HG02973 (cell line): ENCODE results near the gene NPBWR2.

Experiments used
- ATAC-seq: cut with Tn5 transposase; IDR thresholded peaks from one replicate; pipeline ENCODE4 v1.9.1; 2021; ENCODE audit warnings: moderate library complexity; ENCODE audit not compliant: unreplicated experiment

The NPBWR2 gene

DNA sequence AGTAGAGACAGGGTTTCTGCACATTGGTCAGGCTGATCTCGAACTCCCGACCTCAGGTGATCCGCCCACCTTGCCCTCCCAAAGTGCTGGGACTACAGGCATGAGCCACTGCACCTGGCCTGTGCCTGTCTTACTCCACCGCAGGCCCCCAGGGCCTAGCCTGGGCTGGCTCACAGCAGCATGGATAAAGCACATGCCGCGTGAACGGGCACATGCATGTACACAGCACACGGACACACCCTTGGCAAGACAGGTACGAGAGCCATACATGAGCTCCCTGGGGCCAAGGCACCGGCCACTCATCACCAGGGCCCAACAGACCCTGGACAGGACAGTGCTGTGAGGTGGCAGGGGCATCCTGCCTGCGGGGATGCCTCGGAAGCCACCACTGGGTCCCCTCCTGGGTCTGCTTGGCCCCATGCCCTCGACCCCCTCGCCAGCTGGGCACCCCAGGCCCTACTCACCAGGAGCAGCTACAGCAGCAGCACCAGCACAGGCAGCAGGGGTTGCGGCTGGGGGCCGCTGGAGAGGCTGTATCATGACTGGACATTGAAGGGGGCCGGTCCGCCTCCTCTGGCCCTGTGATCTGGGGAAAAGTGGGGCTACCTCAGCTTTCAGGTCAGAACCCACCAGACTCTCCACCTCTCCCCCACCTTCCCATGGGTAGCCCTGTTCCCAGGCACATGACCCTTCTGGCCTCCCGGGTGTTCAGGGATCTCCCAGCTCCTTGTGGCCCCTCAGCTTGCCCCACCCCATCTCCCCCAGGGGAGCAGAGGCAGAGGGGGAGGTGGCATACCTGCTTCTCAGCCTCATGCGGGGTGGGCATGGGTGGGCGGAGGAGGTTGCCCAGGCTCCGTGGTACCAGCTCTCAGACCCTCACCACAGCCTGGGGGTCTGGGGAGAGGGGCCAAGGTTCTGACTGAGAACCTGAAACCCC, 31.0 kb downstream of the NPBWR2 start:
- ATAC-seq = no peak

DNA sequence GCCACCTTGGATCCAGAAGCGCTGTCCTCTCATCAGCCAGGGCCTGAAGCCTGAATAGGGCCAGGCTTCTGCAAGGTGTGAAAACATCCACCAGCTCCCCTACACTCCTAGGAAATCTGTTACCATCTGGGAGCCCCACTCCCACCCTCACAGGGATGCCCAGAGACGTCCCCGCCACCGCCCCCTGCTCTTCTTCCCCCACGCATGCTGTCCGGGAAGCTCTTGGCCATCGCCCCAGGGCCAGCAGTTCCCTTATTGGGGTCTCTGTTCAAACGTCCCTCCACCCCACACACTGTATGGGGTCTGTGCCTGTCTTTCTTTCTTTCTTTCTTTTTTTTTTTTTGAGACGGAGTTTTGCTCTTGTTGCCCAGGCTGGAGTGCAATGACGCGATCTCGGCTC, 31.8 kb downstream of the NPBWR2 start:
- ATAC-seq = no peak

DNA sequence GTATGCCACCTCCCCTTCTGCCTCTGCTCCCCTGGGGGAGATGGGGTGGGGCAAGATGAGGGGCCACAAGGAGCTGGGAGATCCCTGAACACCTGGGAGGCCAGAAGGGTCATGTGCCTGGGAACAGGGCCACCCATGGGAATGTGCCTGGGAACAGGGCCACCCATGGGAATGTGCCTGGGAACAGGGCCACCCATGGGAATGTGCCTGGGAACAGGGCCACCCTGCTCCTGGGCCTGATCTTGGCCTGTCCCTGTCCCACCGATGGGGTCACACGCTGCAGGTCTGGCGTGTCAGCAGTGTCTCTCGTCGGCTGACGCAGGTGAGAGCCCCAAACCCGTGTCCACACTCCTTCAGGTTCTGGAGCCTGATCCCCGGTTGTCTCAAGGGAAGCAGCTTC, 32.4 kb downstream of the NPBWR2 start:
- ATAC-seq = no peak

DNA sequence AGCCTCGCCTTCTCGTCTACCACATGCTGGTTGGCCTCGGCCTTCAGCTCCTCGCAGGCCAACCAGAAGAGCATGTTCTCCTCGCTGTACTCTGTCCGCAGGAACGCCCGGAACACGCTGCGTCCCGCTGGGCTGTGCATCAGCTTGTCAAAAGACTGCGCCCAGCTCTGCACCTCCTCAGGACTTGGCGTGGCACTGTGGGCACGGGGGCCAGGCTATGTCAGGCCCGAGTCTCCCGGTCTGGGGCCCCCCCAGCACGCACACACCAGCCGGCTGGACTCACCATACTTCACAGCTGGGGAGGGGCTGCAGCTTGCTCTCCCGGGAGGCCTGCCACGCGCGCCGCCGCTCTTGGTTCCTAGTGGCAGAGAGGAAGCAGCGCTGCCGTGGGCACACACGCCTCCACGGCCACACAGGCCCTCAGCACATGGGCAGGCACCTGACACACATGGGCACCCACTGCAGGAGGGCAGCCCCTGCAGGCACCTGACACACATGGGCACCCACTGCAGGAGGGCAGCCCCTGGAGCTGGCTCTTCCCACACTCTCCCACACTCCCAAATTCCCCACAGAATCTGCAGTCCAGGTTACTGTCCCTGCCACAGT, 33.1 kb downstream of the NPBWR2 start:
- ATAC-seq = no peak

DNA sequence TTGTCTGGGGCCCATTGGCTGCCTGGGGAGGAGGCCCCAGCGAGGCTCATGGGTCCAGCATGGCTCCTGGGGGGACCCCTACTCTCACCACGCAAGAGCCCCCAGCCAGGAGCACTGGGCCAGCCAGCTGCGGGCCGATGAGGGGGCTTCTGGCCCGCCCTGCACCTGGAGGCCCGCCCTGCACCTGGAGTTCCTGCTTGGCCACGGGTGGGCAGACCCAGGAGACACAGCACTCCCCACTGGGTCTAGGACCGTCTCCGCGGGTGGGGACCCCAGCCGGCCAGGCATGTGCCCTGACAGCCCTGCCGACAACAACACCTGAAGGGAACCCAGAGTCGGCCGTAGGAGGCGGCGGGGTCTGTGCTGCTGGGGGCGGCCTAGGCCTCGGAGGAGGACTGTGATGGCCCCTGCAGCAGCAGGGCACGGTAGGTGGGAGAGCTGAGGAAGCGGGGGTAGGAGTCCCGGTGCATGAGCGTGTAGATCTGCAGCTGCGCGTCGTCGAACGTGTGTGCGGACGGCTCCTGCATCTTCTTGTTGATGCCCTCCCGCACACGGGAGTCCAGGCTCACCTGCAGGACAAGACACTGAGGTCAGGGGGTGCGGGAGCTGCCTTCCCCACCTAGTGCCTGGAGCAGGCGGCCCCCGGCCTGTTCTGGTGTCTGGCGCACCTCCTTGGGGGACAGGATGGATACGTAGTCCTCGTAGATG, 33.7 kb downstream of the NPBWR2 start:
- ATAC-seq = no peak

DNA sequence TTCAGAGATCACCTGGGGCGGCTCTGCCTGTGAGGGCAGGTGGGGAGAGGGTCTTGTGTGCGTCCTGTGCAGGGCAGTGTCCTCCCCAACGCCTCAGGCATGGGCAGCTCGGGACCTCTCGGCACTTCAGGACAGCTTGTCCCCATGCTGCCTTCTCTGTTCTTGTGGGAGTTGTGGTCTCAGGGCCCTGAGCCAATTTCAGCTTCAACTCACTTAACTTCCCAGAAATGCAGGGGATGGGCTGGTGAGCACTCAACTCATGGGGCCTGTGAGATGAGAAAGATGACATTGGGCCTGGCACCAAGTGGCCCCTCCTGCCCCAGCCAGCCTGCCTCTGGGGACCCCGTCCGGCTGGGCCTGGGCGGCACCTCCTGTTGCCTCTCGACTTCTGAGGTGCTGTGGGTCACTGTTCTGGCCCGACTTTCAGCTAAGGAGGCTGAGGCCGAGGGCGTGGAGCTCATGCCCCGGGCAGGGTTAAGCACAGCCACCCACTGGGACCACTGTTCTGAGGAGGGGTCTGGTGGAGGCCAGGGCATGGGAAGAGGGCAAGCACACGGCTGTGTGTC, 34.8 kb downstream of the NPBWR2 start:
- ATAC-seq = no peak

DNA sequence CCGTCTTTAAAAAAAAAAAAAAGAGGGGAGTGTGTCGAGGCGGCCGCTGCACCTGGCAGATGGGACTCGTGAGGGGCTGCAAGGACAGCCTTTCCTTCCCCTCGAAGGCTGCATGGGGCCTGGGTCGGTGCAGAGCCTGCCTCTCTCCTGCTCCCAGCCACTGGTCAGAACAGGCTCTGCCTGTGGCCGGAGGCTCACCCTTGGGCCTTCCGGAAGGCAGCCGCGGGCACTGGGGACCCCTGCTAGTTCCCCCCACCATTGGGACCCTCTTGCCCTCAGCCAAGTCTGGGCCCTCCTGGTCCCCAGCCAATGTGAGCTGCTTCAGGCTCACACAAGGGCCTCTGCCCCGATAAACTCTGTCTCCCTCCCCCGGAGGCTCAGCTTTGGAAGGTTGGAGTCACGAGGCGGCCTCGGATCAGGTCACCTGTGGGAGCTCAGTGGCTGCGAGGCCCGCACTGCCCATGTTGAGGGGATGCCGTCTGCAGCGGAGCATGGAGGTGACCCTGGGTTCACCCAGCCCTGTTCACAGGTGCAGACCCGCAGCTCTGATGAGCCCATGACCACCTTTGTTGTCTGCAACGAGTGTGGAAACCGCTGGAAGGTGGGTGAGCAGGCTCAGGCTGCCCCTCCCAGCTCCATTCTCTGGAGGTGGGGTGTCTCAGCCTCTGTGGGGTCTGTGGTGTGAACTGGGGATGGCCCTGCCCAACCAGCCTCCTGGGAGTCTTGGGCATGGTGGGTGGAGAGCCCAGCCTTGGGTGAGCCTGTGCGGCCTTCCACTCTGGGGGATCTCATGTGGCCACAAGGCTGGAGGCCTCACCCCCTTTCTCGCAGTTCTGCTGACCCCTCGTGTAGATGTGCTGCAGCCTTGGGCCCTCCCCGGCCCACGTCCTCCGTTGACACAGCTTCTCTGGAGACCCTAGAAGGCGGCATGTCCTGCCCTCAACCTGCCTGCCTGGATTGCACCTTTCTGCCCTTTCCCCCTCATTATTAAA, 35.7 kb downstream of the NPBWR2 start:
- no peak for ATAC-seq

DNA sequence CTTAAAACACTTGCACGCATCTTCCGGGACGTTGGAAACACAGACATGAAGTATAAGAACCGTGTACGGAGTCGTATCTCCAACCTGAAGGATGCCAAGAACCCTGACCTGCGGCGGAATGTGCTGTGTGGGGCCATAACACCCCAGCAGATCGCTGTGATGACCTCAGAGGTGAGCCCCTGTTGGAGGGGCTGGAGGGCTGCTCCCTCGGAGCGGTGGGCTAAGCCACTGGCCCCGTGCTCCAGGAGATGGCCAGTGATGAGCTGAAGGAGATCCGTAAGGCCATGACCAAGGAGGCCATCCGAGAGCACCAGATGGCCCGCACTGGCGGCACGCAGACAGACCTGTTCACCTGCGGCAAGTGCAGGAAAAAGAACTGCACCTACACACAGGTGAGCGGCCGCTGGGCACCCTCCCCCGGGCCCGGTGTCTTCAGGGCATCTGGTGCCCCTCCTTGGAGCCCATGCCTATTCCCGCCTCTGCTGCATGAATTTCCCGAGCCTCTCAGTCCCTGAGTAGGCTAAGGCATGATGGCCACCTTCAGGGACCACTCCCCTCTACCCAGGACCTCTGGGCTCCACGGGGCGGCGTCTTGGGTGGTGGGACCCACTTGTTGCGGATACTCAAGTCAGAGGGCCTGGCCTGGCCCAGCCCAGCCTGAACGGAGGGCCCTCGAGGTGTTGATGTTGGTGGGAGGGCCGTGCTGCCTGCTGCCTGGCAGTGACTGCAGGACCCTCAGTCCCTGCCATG, 36.9 kb downstream of the NPBWR2 start:
- no peak for ATAC-seq

DNA sequence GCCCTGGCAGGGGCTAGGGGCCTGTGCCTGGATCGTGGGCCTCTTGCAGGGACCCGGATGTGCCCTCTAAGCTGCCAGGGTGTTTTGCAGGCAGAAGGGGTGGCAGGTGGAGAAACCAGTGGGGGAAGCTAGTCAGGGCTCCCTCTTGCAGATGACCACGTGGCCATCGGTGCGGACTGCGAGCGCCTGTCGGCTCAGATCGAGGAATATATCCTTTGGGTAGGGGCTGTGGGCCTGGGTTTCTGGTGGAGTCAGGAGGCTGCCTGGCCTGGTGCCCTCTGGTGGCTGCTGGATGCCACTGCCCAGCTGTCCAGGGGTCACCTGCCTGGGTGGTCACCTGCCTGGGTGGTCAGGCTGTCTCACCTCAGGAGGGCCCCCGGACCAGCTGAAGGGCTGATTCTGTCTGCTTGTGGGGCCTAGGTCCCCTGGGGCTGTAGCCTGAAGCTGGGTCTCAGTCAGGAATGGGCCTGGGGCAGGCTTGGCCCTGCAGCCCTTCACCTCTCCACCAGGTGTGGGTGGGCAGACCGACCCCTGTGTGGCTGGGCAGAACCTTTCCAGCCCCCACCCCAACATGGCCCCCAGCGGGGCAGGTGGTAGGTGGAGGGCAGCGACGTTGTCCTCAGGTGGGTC, 37.6 kb downstream of the NPBWR2 start:
- no peak for ATAC-seq

DNA sequence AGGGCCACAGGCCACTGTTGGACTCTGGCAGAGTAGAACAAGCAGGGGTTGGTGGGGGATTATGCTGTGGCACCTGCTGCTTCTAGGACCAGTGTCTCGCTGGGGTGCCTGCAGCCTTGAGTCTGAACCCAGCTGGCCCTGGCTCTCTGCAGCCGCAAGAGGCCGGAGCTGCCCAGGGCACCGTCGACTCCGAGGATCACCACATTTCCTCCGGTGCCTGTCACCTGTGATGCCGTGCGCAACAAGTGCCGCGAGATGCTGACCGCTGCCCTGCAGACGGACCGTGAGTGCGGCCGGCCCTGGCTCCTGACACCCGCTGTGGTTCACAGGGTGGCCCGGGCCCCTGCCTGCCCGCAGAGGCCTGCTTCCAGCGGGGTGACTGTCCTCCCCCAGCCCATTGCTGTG, 38.2 kb downstream of the NPBWR2 start:
- no peak for ATAC-seq

DNA sequence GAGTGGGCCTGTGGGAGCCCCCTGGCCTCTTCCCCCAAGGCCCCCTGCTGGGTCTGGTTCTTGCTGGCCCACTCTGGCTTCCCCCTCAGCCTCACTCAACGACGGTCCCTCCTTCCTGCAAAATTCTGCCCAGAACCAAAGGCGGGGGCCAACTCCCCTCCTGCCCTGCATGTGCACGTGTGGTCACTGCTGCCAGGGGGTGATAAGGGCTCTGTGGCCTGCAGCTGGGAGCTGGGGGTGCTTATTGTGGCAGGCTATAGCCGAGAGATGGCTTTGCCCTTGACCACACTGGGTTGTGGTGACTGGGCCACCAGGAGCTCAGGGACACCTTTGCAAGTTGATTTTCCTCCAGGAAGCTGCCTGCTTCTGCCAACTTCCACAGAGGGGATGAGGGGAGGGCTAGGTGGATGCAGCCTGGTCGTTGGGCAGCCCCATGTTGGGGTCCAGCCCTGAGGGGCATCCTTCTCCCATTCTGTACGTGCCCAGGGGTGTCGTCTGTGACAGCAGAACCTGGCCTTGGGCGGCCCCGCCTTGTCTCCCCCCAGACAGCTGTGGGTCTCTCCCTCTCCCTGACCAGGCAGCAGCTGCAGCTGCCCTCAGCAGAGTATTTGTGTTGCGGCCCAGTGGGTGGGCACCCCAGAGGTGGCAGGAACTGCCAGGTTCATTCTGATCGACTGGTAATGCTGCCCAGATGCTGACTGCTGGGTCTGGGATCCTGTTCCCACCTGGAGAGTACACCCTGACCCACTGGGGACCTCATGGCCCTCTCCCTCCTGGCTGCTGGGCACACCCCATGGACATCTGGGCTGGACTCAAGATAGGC, 38.8 kb downstream of the NPBWR2 start:
- ATAC-seq = no peak

DNA sequence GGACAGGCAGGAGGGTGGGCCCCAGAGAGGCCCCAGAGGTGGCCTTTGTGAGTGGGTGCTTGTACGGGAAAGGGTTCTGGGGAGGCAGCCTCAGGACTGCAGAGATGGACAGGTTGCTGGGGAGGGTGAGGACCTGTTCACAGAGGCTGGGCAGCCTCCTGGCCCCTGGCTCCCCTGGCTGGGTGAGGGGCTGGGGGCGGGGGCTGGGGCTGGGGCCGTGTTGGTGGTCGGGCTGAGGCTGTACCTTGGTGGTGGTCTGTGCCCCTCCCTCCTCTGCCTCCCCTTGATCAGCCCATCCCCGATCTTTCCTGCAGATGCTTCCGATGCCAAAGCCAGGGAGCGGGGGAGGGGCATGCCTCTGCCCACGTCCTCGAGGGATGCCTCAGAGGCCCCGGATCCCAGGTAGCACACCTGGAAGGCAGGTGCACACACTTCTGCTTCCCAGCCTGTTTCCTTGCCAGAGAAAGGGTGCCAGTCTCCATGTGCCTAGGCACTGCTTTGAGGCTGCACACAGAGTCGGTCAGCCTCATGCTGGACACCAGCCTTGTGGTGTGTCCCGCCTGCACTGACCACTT, 39.5 kb downstream of the NPBWR2 start:
- ATAC-seq = no peak

DNA sequence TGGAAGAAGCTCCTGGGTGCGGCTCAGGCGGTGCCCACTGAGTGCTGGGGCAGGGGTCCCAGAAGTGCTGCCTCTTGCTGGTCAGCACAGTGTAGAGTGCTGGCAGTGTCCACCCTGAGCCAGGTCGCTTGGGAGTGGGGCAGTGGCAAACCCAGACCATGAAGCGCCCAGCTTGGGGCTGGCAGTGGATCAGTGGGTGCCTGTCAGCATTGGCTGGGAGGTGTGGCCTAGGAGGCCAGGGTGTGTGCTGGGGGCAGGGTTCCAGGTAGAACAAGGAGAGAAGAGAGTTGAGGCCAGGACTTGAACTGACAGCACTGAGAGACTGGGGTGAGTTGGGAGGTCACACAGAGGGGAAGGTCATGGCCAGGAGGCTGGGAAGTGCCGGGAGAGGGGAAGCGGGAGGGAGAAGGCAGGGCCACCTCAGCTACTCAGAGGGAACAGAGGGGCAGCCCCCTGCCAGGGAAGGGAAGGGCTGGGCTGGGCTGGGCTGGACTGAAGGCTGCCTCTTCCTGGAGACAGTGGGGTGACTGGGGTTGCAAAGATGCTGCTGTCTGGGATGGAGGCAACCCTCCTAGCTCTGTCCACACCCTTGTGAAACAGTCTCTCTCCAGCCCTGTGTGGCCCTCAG, 40.2 kb downstream of the NPBWR2 start:
- ATAC-seq = no peak

DNA sequence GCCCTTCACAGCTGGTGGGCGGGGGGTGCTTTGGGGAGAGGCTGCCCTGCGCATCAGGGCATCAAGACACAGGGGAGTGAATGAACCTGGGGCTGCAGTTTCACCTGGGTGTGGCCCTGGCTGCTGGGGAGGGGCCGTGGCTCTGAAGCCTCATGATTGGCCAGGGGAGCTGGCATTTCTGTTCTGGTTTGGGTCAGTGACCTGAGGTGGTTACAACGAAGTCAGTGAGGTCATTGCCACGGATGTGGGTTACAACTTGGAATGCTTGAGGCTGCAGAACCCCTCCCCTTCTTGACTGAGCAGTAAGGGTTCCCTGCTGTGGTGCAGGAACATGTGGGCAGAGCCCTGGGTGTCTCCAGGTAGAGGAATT, 41.4 kb downstream of the NPBWR2 start:
- ATAC-seq = no peak

DNA sequence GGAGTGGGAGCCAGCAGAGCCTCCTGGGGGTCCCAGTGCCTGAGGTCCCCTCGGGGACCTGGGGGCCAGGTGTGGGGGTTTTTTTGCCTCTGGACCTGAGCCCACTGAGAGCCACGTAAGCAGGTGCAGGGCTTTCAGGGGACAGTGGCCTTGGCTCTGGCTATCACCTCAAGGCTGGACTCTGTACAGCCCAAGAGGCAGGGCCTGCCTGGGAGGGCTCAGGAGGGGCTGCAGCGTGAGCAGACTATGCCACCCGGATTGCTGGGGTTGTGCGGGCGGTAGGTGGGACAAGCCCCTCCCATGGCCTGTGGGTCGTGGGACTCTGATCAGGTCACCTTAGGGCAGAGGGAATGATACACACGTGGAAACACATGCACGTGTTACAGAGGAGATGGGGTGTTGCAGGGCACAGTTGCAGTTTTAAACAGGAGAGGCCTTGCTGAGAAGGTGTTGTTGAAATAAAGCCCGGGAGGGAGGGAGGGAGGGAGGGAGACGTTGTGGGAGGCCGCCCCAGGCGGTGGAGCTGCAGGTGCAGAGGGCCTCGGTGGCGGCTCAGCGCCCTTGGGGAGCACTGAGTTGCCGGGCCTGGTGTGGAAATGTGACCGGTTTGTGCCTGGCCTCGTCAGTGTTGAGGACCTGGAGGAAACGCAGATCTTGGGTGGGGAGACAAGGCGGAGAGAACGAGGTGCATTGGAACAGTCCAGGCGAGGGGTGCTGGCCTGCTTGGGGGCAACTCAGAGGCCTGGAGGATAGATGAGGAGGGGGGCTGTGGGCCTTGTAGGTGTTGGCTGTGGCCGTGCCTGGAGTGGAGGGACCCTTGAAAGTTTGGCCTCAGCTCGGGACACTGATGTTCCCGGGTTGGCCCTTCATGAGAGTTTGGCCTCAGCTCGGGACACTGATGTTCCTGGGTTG, 42.0 kb downstream of the NPBWR2 start:
- ATAC-seq = no peak

DNA sequence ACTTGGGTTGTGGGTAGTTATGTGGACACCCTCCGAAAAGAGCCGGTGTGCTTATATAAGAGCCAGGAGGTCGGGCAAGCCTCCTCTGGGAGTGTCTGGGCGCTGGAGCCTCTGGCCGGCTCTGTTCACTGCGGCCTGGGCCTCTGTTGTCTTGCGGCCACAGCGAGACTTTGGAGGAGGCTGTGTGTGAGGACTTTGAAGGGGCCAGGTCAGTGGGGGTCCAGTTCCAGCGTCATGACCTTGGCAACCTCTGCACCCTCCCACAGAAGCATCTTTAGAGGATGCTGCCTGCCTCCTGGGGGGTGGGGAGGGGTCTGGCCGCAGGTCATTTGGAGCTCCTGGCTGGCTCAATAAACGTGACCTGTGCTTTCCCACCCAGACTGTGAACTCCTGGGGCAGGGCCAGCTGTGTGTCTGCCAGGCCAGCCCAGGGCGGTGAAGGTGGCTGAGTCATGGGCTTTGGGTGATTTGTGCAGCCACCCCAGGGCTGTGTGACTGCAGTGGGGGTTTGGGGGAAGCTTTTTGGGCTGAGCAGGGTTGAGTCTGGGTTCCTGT, 43.1 kb downstream of the NPBWR2 start:
- ATAC-seq = no peak
